ENCODE measurements around the gene DDX59. TPM values are rescaled to one million over a fixed set of nuclear protein-coding genes. Genes with fewer than 3 reads are reported as not detected.

The DDX59 gene
- 47.0 and 53.3 TPM in 2 replicates for total RNA-seq (2014; rRNA removed; shearing (Covaris generic))

DNA sequence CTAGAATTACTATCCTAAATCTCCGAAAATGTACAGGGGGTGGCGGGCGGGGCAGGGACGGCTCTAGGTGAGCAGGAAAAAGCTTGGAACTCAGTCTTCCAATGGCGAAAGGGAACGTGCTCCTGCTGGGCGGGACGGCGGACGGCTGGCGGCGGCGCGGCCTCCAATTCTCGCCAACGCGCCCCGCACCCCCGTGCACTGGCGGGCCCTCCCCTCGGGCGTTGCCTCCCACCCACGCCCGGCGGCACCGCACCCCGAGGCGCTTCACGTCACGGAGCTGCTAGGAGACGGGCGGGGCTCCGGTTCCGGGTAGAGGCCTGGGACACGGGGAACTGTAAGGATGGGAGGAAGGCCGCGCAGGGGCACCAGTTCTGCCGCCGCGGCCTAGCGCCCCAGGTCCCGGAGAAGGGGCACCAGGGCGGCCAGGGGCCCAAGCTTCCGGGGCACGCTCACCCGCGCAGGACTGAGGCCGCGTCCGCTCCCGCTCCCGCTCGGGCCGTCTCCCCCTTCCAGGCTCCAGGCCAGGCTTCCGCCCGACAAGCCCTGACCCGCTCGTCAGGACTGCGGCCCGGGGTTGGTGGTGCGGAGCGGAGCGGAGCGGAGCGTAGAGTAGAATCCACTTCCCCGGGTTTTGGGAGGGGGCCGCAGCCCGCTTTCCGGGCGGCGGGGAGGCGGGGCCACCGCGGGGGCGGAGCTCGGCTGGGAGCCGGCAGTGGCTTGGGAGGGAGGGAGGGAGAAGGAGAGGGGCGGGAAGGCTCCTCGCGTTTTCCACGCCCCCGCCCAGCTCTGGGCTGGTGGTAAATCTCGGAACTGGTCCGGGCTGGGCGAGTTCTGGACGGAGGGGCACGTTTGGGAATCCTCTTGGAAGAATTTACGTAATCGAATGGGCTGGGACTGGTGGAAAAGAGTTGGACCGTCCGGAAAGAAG, at the start of gene DDX59:
Gene DDX59 (minus strand): TSS at position 594 of the 928 bp plus-strand sequence. CDS start 3,167 bp downstream, outside the sequence.

DNA sequence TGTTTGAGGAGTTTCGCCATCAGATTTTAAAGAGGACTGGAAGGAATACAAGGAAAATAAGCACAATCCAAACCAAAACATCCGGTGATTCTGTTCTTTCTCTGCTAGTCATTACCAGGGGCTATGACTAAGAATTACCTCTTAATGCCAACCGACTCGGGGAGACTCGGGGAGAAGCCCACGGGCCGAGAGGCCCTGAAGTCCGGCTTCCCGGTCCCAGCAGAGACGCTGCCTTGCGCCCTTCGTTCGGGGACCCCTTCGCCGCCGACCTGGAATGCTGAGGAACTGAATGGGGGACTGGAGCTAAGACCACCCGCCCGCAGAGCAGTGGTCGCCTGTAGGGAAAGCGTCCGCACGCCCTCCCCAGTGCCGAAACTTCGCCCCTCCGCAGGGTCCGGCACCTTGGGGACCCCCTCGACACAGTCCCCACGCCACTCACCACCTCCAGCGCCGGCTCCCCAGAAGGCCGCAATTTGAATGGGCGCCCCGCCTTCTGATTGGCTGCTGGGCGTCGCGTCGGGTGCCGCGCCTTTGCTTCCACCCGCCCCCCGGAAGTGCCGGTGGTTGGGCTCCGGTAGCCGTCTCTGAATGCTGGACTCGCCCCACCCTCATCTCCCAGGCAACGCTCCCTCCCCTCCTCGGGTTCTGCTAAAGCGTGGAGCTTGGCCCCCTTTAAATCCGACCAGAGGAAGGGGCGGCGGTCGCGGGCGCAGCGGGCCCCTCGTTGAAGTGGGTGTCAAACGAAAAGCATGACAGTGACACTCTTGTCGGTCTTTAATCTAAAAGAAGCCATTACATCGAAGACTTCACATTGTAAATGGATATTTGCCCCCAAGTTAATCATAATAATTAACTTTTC, 49.2 kb downstream of the DDX59 start, which contains the start of gene KIF14:
Gene KIF14 (minus strand): TSS at position 479 of the 859 bp plus-strand sequence. CDS start 2,028 bp downstream, outside the sequence.

Other genes with a start within 250 kb of the DDX59 start
- gene KIF14, start 49.2 kb downstream of the DDX59 start, total RNA-seq (2014; rRNA removed; shearing (Covaris generic)), result 20.0 and 22.6 TPM in 2 replicates
- 27.5 and 29.3 TPM in 2 replicates for gene CAMSAP2, start 69.0 kb upstream of the DDX59 start, total RNA-seq (2014; rRNA removed; shearing (Covaris generic))
- not detected in 2 replicates for gene GPR25, start 203.1 kb upstream of the DDX59 start, total RNA-seq (2014; rRNA removed; shearing (Covaris generic))
- gene INAVA, start 225.0 kb upstream of the DDX59 start, total RNA-seq (2014; rRNA removed; shearing (Covaris generic)), result 19.5 and 21.9 TPM in 2 replicates